Left lung (tissue), 10 donors: ENCODE results near the gene CLDN9. TPM values are rescaled to one million over a fixed set of nuclear protein-coding genes. Genes with fewer than 3 reads are reported as not detected.

ENCODE experiments used
- ATAC-seq: fragments of 200-7000 bp; cut with Tn5 transposase; one replicate; pipeline ENCODE4 v1.9.1; 2020; ENCODE audit warnings: moderate library complexity
- DNase-seq, 4 donors: peaks; one replicate each; pipeline ENCODE4 v3.0.0-alpha.2; 2013 to 2020
- H3K27ac ChIP-seq, 2 donors: fragments of 200-600 bp; sonication (generic) in 1 of 2; one replicate each; pipeline versions ENCODE4 v1.5.0 to v1.8.0; 2020 to 2021
- H3K27me3 ChIP-seq, 2 donors: fragments of 200-600 bp; sonication (generic) in 1 of 2; one replicate each; pipeline versions ENCODE4 v1.5.0 to v1.8.0; 2020 to 2021
- H3K36me3 ChIP-seq, 2 donors: fragments of 200-600 bp; sonication (generic) in 1 of 2; one replicate each; pipeline versions ENCODE4 v1.5.0 to v1.8.0; 2020 to 2021
- H3K4me1 ChIP-seq, 2 donors: fragments of 200-600 bp; one replicate each; pipeline ENCODE4 v1.8.0; 2021
- H3K4me3 ChIP-seq, 2 donors: fragments of 200-600 bp; sonication (generic) in 1 of 2; one replicate each; pipeline versions ENCODE4 v1.5.0 to v1.8.0; 2020 to 2021; ENCODE audit warnings: mild to moderate bottlenecking in 1 of 2
- H3K9me3 ChIP-seq, 2 donors: fragments of 200-600 bp; sonication (generic) in 1 of 2; one replicate each; pipeline versions ENCODE4 v1.5.0 to v1.8.0; 2020 to 2021
- intact Hi-C, 2 donors: fragments of 100-400 bp; cut with DNase I; formaldehyde crosslinking; loops; one replicate each; pipeline versions ENCODE4 v1.11.2 to v1.14.2; 2022
- polyA plus RNA-seq, 6 donors: library from polyadenylated mRNA; unstranded; fragments of 120-200 nt; gene quantifications; one replicate each; pipeline ENCODE4 v1.2.1, GENCODE V29; 2013; ENCODE audit not compliant: insufficient read length in 6 of 6
- total RNA-seq, 2 donors: library from RNA; stranded (reverse); fragmentation: NEBNext Ultra II Directional; extraction: Animal tissue kit (Norgen Biotek cat#: 25700); gene quantifications; one replicate each; pipeline ENCODE4 v1.2.1, GENCODE V29; 2021
- TF ChIP-seq, protein P1 (sequence below), 2 donors: fragments of 200-600 bp; sonication (generic) in 1 of 2; IDR thresholded peaks; one replicate each; pipeline versions ENCODE4 v1.5.0 to v1.8.0; 2021; ENCODE audit warnings: antibody characterized with exemption in 2 of 2
- donor health status: DM: no; HTN: yes; CAD: no.
- donor health status: DM: no; HTN: no; CAD: no.

The CLDN9 gene
- total and polyA plus RNA-seq, 8 donors = 0.85 to 6.5 (median 5.8) TPM

DNA sequence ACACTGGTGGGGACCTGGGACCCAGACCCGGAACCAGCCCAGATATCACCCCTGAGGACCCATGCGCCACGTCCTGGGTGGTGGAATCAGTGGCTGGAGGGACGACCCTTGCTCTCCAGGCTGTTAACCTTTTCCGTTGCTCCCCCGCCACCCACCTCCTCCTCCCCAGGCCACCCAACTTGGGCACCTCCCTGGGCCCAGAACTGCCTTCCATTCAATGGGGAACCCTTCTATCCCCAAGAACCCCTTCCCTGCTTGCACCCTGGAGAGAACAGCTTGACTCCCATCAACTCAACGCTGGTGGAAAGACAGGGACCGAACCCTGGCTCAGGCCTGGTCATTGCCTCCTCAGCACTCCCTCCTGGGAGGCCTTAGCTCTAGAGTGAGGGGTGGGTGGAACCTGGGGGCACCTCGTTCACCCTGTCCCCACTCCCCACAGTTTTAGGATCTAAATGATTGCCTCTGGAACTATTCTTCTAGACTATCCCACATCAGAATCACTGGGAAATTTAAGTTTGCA is 47.1 kb downstream of the CLDN9 start:
- ATAC-seq = no peak
- intact Hi-C loops = no loop called here
- H3K4me3 ChIP-seq = peak overlapping the region; percentile 74 to 76
- H3K9me3 ChIP-seq = no peaks in the 10 kb centered on the region
- TF ChIP-seq, protein P1, sequence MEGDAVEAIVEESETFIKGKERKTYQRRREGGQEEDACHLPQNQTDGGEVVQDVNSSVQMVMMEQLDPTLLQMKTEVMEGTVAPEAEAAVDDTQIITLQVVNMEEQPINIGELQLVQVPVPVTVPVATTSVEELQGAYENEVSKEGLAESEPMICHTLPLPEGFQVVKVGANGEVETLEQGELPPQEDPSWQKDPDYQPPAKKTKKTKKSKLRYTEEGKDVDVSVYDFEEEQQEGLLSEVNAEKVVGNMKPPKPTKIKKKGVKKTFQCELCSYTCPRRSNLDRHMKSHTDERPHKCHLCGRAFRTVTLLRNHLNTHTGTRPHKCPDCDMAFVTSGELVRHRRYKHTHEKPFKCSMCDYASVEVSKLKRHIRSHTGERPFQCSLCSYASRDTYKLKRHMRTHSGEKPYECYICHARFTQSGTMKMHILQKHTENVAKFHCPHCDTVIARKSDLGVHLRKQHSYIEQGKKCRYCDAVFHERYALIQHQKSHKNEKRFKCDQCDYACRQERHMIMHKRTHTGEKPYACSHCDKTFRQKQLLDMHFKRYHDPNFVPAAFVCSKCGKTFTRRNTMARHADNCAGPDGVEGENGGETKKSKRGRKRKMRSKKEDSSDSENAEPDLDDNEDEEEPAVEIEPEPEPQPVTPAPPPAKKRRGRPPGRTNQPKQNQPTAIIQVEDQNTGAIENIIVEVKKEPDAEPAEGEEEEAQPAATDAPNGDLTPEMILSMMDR (IDR thresholded peaks at IDR 0.05) = no peak
- no peaks in the 10 kb centered on the region for H3K27me3 ChIP-seq
- peak overlapping the region; percentile 86 to 87 for H3K27ac ChIP-seq
- H3K4me1 ChIP-seq = peaks cover 13 to 75% of the 10 kb centered on the region in 2 donors
- peaks cover 0 to 6% of the 10 kb centered on the region in 2 donors for H3K36me3 ChIP-seq
- no peak for DNase-seq

DNA sequence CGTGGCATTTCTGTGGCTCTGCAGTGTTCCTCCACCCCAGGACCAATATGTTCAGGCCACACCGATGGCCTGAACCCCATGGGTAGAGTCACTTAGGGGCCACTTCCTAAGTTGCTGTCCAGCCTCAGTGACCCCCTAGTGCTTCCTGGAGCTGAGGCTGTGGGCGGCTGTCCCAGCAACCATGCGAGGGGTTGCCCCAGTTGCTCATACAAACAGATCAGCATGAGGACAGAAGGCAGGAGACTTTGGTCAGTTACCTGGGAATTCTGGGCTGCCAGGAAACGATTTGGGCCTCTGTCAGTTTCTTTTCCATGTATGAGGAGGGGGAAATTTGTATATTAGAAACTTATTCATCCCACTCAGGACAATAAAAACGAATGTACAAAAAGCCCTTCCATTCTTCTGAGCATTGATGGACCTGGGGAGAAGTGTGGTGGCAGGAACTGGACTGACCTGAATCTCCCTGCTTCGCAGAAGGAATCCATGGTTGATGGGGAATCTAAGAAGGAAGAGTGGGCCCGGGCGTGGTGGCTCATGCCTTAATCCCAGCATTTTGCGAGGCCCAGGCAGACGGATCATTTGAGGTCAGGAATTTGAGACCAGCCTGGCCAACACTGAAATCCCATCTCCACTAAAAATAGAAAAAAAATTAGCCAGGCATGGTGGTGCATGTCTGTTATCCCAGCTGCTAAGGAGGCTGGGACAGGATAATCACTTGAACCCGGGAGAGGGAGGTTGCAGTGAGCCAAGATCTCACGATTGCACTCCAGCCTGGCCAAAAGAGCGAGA is 47.8 kb downstream of the CLDN9 start:
- DNase-seq (no peak), ATAC-seq (no peak)
- peaks cover 0 to 6% of the 10 kb centered on the region in 2 donors for H3K36me3 ChIP-seq
- TF ChIP-seq, protein P1 (IDR thresholded peaks at IDR 0.05) = no peak
- H3K27me3 ChIP-seq = no peaks in the 10 kb centered on the region
- intact Hi-C loops = no loop called here
- no peak overlapping the region for H3K4me3 ChIP-seq
- H3K4me1 ChIP-seq = peaks cover 21 to 75% of the 10 kb centered on the region in 2 donors
- peak overlapping the region in 1 of 2 donors; percentile 86 for H3K27ac ChIP-seq
- H3K9me3 ChIP-seq = no peaks in the 10 kb centered on the region

DNA sequence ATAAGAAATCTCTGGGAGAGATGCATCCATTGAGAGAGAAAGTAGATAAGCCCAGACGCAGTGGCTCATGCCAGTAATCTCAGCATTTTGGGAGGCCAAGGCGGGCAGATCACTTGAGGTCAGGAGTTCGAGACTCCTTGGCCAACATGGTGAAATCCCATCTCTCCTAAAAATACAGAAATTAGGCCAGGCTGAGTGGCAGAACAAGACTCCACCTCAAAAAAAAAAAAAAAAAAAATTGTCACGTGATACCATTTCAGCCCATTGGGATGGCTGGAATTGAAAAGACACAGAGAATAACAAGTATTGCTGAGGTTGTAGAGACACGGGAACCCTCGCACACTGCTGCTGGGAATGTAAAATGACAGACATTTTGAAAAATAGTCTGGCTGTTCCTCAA is 49.8 kb downstream of the CLDN9 start:
- H3K9me3 ChIP-seq = no peaks in the 10 kb centered on the region
- ATAC-seq (no peak), DNase-seq (no peak)
- H3K27ac ChIP-seq = peak overlapping the region in 1 of 2 donors; percentile 23
- H3K4me3 ChIP-seq = no peak overlapping the region
- H3K4me1 ChIP-seq = peaks cover 21 to 71% of the 10 kb centered on the region in 2 donors
- TF ChIP-seq, protein P1 (IDR thresholded peaks at IDR 0.05) = no peak
- no peaks in the 10 kb centered on the region for H3K27me3 ChIP-seq
- peaks cover 0 to 2% of the 10 kb centered on the region in 2 donors for H3K36me3 ChIP-seq
- intact Hi-C loops = no loop called here

DNA sequence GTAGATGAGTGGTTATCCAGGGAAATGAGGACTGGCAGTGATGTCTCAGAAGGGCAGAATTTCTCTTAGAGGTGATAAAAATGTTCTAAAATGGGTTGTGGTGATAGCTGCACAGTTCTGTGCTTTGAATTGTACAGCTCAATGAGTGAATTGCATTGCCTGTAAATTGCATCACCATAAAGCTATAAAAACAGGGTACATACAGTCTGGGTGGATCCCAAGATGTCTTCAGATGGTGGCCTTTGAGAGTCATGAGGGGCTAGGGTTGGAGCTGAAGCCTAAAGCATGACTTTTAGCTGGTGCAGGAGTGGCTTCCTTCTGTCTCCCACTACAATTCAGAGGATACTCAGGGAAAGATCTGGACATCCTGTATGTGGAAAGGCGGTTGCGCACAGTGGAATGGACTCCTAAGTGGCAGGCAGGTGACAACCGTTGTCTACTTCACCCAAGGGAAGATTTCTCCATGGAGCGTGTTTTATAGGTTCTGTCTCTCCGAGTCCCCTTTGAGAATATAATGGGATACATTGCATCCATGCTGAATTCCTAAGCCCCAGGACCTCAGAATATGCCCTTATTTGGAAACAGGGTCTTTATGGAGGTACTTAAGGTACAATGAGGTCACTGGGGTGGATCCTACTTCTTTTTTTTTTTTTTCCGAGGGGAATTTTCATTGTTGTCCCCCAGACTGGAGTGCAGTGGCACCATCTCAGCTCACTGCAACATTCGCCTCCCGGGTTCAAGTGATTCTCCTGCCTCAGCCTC is 51.1 kb downstream of the CLDN9 start:
- ATAC-seq (no peak), DNase-seq (no peak)
- Histone ChIP-seq H3K36me3 (peaks cover 0 to 7% of the 10 kb centered on the region in 2 donors), H3K27me3 (no peaks in the 10 kb centered on the region), H3K4me3 (no peak overlapping the region), H3K9me3 (no peaks in the 10 kb centered on the region), H3K4me1 (peaks cover 15 to 70% of the 10 kb centered on the region in 2 donors), H3K27ac (no peak overlapping the region)
- intact Hi-C loops = no loop called here
- TF ChIP-seq, protein P1 (IDR thresholded peaks at IDR 0.05) = no peak

Other genes with a start within 250 kb of the CLDN9 start
- 100 to 1,000 TPM; 200 to 205 TPM for gene ELOB, start 235.6 kb upstream of the CLDN9 start, total RNA-seq
- 100 to 1,000 TPM; 133 to 224 (median 180) TPM for gene ELOB, start 235.6 kb upstream of the CLDN9 start, polyA plus RNA-seq
- gene PRSS33, start 225.4 kb upstream of the CLDN9 start, total RNA-seq = not detected
- gene PRSS33, start 225.4 kb upstream of the CLDN9 start, polyA plus RNA-seq = under 1 TPM; 0.13 to 0.75 (median 0.25) TPM
- gene PRSS41, start 214.5 kb upstream of the CLDN9 start, total RNA-seq = not detected
- gene PRSS41, start 214.5 kb upstream of the CLDN9 start, polyA plus RNA-seq = not detected
- gene PRSS21, start 195.7 kb upstream of the CLDN9 start, total RNA-seq = 1 to 10 TPM in 1 of 2 donors, under 1 TPM in 1; 0.90 to 2.5 TPM
- under 1 TPM in 4 of 6 donors, not detected in 2; 0.25 to 0.38 (median 0.28) TPM for gene PRSS21, start 195.7 kb upstream of the CLDN9 start, polyA plus RNA-seq
- 1 to 10 TPM in 1 of 2 donors, under 1 TPM in 1; 0.61 to 1.4 TPM for gene ZG16B, start 182.6 kb upstream of the CLDN9 start, total RNA-seq
- 1 to 10 TPM in 1 of 6 donors, under 1 TPM in 5; 0.27 to 1.2 (median 0.55) TPM for gene ZG16B, start 182.6 kb upstream of the CLDN9 start, polyA plus RNA-seq
- 10 to 100 TPM; 15.7 to 16.7 TPM for gene PRSS22, start 154.8 kb upstream of the CLDN9 start, total RNA-seq
- gene PRSS22, start 154.8 kb upstream of the CLDN9 start, polyA plus RNA-seq = 10 to 100 TPM; 11.9 to 17.3 (median 14.8) TPM
- gene FLYWCH2, start 129.7 kb upstream of the CLDN9 start, total RNA-seq = 10 to 100 TPM; 22.1 to 22.4 TPM
- gene FLYWCH2, start 129.7 kb upstream of the CLDN9 start, polyA plus RNA-seq = 10 to 100 TPM; 15.6 to 24.5 (median 19.2) TPM
- gene FLYWCH1, start 101.0 kb upstream of the CLDN9 start, total RNA-seq = 10 to 100 TPM; 29.3 to 29.4 TPM
- 10 to 100 TPM; 17.2 to 42.9 (median 23.0) TPM for gene FLYWCH1, start 101.0 kb upstream of the CLDN9 start, polyA plus RNA-seq
- not detected for gene KREMEN2, start 48.6 kb upstream of the CLDN9 start, total RNA-seq
- gene KREMEN2, start 48.6 kb upstream of the CLDN9 start, polyA plus RNA-seq = under 1 TPM in 5 of 6 donors, not detected in 1; 0.17 to 0.36 (median 0.20) TPM
- gene PAQR4, start 43.6 kb upstream of the CLDN9 start, total RNA-seq = 10 to 100 TPM; 17.2 to 20.1 TPM
- gene PAQR4, start 43.6 kb upstream of the CLDN9 start, polyA plus RNA-seq = 10 to 100 TPM in 5 of 6 donors, 1 to 10 TPM in 1; 9.5 to 16.1 (median 13.8) TPM
- 10 to 100 TPM; 13.9 to 14.3 TPM for gene PKMYT1, start 32.5 kb upstream of the CLDN9 start, total RNA-seq
- gene PKMYT1, start 32.5 kb upstream of the CLDN9 start, polyA plus RNA-seq = 10 to 100 TPM; 15.9 to 21.8 (median 18.6) TPM
- gene CLDN6, start 5.3 kb downstream of the CLDN9 start, total RNA-seq = 1 to 10 TPM in 1 of 2 donors, not detected in 1; 2.3 TPM
- gene CLDN6, start 5.3 kb downstream of the CLDN9 start, polyA plus RNA-seq = 100 to 1,000 TPM in 5 of 6 donors, 10 to 100 TPM in 1; 95.0 to 140 (median 116) TPM
- gene TNFRSF12A, start 7.4 kb downstream of the CLDN9 start, total RNA-seq = 100 to 1,000 TPM; 118 to 126 TPM
- 1 to 10 TPM; 2.6 to 5.4 (median 4.2) TPM for gene TNFRSF12A, start 7.4 kb downstream of the CLDN9 start, polyA plus RNA-seq
- 10 to 100 TPM; 45.4 to 66.6 TPM for gene HCFC1R1, start 11.0 kb downstream of the CLDN9 start, total RNA-seq
- 10 to 100 TPM; 25.1 to 37.6 (median 31.9) TPM for gene HCFC1R1, start 11.0 kb downstream of the CLDN9 start, polyA plus RNA-seq
- gene THOC6, start 11.1 kb downstream of the CLDN9 start, total RNA-seq = 10 to 100 TPM; 24.0 to 38.7 TPM
- 10 to 100 TPM; 23.9 to 34.8 (median 26.9) TPM for gene THOC6, start 11.1 kb downstream of the CLDN9 start, polyA plus RNA-seq
- gene BICDL2, start 24.0 kb downstream of the CLDN9 start, total RNA-seq = 10 to 100 TPM; 10.8 to 18.1 TPM
- 1 to 10 TPM; 2.5 to 5.5 (median 3.2) TPM for gene BICDL2, start 24.0 kb downstream of the CLDN9 start, polyA plus RNA-seq
- 10 to 100 TPM in 1 of 2 donors, 1 to 10 TPM in 1; 2.4 to 91.9 TPM for gene MMP25, start 33.6 kb downstream of the CLDN9 start, total RNA-seq
- 1 to 10 TPM; 1.8 to 3.5 (median 2.2) TPM for gene MMP25, start 33.6 kb downstream of the CLDN9 start, polyA plus RNA-seq
- 100 to 1,000 TPM; 132 to 310 TPM for gene IL32, start 52.7 kb downstream of the CLDN9 start, total RNA-seq
- 10 to 100 TPM; 59.4 to 86.9 (median 64.9) TPM for gene IL32, start 52.7 kb downstream of the CLDN9 start, polyA plus RNA-seq
- gene ZSCAN10, start 86.4 kb downstream of the CLDN9 start, total RNA-seq = not detected
- under 1 TPM in 1 of 6 donors, not detected in 5; 0.13 TPM for gene ZSCAN10, start 86.4 kb downstream of the CLDN9 start, polyA plus RNA-seq
- gene ZNF205, start 99.7 kb downstream of the CLDN9 start, total RNA-seq = 10 to 100 TPM in 1 of 2 donors, 1 to 10 TPM in 1; 9.7 to 11.8 TPM
- 10 to 100 TPM; 13.3 to 17.6 (median 17.1) TPM for gene ZNF205, start 99.7 kb downstream of the CLDN9 start, polyA plus RNA-seq
- 10 to 100 TPM in 1 of 2 donors, 1 to 10 TPM in 1; 8.4 to 12.0 TPM for gene ZNF213, start 122.1 kb downstream of the CLDN9 start, total RNA-seq
- gene ZNF213, start 122.1 kb downstream of the CLDN9 start, polyA plus RNA-seq = 10 to 100 TPM; 11.5 to 17.8 (median 14.0) TPM
- not detected for gene OR1F1, start 175.3 kb downstream of the CLDN9 start, total RNA-seq
- gene OR1F1, start 175.3 kb downstream of the CLDN9 start, polyA plus RNA-seq = not detected
- gene ZNF200, start 222.2 kb downstream of the CLDN9 start, total RNA-seq = 10 to 100 TPM in 1 of 2 donors, 1 to 10 TPM in 1; 6.7 to 10.5 TPM
- gene ZNF200, start 222.2 kb downstream of the CLDN9 start, polyA plus RNA-seq = 10 to 100 TPM; 12.3 to 15.0 (median 13.1) TPM
- gene MEFV, start 243.7 kb downstream of the CLDN9 start, total RNA-seq = 10 to 100 TPM in 1 of 2 donors, 1 to 10 TPM in 1; 2.4 to 21.4 TPM
- under 1 TPM; 0.43 to 0.98 (median 0.58) TPM for gene MEFV, start 243.7 kb downstream of the CLDN9 start, polyA plus RNA-seq